NCI-H526 (cell line): ENCODE measurements around the gene GNG2.
"Not testable (repeated sequence)": the region's sequence is repeated elsewhere in the genome, so short reads cannot be mapped to it uniquely, and the experiment has no call there.

Source experiments
- DNase-seq, 2 experiments: peaks; one replicate each; lab custom pipeline; 2025; lab: John Stamatoyannopoulos, UW

GNG2 gene

DNA sequence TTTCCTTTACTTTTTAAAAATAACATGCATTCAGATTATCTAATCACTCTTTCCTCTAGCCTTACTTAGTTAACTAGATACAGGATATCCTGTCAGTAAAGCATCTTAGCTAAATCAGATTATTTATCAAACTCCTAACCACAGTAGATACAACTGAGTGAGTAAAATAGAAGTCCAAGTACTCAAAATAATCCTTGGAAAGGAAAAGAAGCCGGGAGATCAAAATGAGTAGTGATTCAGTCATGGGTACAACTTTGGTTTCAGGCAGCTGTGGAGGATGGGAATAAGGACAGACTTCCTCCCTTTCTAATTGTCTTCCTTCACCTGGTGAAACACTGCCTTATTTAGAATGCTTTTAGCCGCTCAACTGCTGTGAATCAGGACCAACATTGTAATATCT is 29.4 kb downstream of the GNG2 start:
- no peak for DNase-seq

DNA sequence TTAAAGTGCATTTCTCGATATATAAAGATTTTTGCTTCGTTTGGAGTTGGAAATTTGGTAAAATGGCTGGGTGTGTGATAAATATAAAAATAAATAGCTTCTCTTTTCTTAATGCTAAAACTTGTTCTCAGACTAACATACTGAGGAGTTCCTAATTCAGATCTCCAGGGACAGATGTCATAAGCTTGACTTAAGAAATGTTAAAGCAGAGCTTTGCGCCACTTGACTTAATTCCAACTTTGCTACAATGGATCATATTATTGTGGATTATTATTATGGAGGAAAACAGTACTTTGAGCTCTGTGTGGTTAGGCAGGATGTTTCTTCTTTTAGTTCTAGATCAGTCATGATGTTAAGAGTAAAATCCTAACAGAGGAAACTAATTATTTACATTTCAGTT is 33.8 kb downstream of the GNG2 start:
- DNase-seq = no peak

DNA sequence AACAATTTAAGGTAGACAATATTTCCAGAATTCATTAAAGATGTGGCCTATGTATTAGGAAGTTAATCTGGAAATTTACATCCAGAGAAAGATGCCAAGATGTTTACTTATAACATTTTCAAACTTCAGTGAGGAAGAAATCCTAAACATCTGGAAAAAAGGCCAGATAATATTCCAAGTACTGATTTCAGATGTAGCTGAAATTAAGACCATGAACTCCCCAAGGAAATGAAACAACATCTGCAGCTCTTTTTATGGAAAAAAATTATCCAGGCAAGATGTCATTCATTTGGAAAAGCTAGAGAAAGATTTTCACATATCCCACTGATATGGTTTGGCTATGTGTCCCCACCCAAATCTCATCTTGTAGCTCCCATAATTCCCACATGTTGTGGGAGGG is 35.0 kb downstream of the GNG2 start:
- DNase-seq = no peak

DNA sequence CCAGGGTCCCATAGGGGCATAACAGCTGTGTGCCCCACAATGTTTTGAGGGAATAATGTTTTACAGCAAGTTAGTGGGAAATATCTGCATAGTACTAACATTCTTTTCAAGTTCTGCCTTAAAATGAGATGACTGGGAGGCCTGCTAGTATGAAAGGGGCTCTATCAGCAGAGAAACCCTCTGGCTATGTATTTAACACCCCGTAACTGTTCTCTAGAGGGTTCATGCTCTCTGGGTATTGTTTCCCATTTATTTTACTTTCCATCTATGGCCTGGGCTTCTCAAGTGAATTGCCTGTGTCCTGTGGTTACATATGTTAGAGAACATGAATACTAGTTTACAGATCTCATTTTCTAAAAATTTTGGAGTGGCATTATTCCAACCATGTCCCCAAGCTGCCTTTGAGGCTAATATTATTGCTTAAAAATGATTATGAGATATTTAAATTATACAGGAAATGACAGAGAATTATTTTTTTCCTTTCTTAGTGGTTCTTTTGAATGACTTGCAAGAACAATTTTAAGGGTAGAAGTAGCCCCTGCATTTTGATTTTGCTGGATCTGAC is 37.5 kb downstream of the GNG2 start:
- DNase-seq = no peak

DNA sequence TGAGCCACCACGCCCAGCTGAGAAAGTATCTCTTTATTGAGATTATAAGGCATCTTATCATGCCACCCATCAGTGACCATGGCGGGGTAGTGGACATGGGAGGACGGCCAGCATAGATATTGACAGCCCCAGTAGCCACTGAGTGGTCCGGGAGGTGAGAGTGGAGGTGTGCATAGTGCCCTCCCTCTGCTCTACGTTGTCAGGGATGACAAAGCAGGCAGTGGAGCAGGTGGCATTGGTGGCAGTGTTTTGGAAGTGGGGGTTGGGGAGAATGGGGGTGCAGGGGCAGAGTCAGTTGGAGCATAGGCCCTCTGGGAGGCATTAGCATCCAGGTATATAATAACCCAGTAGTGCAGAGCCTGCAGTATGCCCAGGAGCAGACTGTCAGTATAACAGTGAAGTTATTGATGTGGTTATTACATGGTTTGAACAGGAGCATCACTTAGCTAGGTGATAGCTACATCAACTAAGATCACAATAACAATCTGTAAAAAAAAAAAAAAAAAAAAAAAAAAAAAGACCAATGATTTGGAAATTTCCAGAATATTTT is 41.1 kb downstream of the GNG2 start:
- no peak for DNase-seq

DNA sequence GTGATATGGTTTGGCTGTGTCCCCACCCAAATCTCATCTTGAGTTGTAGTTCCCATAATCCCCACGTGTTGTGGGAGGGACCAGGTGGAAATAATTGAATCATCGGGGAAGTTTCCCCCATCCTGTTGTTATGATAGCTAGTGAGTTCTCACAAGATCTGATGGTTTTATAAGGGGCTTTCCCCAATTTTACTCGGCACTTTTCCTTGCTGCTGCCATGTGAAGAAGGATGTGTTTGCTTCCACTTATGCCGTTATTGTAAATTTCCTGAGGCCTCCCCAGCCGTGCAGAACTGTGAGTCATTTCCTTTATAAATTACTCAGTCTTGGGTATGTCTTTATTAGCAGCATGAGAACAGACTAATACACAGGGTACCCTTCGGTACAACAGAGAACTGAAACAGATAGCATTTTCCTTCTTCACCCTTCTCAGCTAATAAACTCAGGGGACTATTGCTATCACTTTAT is 45.3 kb downstream of the GNG2 start:
- DNase-seq = not testable (repeated sequence)

DNA sequence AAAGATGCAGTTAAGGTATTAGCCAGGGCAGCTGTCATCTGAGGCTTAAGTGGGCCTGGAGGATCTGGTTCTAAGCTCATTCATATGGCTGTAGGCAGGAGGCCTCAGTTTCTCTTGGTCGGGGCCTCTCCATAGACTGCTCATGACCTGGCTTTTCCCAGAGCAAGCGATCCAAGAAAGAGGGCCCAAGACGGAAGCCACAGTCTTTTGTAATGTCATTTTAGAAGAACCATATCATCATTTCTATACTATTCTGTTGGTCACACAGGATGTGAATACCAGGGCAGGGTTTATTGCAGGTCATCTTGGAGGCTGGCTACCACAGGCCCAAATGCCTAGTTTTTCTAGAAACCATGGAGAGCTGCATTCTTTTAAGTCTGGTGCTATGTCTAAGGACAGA is 47.7 kb downstream of the GNG2 start:
- DNase-seq = no peak

DNA sequence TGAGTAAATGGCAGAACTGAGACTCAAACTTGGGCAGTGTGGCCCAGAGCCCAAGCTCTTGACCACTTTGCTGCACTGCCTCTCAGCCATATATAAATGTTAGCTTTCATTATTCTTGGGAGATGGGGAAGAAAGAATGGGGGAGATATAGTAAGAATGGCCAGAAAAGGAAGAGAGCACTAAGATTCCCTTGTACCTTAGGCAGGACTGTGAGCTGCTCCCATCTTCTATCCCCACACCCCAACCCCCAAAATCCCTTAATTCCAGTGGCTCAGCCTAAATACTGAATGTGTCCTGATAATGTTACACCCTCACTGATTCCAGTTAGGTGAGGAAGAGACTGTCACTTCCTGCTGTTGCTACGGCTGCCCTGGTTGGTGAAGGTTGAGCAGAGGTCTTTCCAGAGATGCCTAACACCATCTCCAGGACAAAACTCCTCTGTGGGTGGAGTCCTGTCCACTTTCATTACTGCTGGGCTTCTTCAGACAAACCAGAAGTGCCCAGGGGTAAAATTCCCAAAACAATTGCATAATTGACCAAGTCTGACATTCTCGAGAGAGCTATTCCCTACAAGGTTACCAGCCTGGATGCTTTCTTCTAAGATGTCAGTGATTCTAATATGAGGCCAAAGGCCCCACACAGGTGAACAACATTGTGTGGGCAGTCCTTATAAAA is 51.8 kb downstream of the GNG2 start:
- DNase-seq = no peak

DNA sequence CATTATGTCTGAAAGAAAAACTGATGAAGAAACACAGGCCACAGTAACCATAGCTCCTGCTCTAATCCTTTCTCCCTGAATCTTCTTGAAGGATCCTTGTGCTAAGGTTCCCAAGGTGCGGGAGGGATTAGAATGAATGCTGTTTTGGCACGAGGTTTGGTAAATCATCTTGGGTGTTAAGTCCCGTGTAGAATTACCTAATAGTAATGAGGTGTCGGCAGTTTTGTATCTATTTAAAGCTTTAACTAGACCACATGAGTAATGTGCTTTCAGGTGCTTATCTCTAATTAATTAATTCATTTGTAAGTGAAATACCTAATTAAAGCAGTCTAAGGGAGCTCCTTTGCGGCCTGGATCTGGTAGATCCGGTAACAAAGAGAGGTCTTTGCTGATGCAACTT is 53.9 kb downstream of the GNG2 start:
- DNase-seq = no peak

DNA sequence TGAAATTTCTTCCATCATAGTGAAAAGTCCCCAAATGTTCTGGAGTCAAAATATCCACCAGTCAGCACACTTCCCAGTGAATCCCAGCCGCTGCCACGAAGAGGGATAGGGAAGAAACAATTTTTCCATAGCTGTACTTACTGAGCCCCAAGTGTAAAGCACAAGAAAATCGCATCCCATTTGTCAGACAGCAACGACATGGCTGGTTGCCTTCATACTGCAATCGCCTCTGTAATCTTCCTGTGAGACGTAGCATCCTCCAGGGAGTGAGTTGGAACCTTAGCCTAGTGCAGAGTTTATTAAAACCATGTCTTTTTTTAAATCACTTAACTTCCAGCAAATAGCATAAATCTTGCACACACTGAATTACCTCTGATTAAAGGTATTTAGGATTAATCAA is 56.8 kb downstream of the GNG2 start:
- DNase-seq = no peak

DNA sequence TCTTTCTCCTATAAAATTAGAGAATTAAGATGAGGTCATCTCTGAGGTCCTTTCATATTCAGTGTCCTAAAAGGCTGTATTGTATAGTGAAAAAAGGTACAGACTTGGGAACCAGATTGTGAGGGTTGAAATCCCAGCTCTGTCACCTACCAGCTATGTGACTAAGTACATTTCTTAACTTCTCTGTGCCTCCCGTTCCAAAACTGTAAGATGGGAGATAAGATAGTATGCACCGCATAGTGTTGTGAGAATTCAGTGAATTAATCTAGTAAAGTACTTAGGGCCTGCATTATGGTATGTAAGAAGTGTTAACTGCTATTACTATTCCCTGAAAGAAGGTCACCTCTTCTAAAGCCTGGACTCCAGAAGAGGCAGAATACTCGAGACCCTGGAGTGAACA is 60.6 kb downstream of the GNG2 start:
- DNase-seq = no peak

DNA sequence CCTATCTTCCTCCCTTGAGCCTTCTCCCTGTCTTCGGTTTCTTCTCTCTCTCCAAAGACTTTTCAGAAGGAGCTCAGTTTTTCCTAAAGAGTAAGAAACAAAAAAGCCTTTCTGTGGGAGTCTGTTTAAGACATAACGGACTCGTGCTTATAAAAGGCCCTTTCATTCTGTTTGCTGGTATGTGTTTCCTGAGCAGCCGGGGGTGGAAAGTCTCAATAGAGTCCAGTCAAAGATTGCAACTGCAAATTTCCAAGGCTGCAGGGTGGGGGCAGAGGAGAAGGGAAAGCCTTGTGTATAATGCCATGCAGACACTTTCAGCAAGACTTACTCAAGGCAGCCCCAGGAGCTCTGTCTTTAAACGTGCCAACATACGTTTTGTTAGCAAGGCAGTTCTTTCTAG is 62.2 kb downstream of the GNG2 start:
- DNase-seq = no peak

DNA sequence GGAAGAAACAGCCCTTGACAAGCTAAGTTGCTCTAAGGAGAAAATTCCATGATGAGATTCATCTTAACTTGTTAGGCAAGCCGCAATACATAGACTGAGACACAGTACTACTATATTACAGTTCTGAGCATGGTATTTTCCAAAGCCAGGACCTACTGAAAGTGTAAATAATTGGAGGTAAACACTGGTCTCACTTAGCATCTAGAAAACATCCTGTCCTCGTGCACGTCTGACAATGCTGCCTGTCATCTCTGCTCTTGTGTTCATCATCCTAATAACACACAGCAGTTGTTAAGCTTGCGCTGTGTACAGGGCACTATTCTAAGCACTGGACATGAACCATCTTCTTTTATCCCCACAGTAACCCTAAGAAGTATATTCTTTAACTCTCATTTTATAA is 64.2 kb downstream of the GNG2 start:
- no peak for DNase-seq

DNA sequence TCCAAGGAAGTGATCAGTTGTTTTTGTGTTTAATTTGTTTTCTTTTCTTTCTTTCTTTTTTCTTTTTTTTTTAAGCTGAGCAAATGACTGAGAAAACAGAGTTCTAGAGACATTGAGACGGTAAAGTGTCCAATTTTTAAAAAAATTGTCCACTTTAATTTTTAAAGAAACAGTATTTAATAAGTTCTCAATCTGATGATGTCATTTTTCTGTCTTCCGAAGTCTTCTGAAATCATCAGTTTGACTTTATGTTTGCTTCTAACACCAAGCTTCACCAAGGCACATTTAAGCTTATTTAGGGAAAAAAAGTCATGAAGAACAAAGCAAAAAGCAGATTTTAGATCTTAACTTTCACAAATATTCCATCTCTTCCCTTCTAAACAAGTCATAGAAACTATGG is 65.6 kb downstream of the GNG2 start:
- DNase-seq = no peak

DNA sequence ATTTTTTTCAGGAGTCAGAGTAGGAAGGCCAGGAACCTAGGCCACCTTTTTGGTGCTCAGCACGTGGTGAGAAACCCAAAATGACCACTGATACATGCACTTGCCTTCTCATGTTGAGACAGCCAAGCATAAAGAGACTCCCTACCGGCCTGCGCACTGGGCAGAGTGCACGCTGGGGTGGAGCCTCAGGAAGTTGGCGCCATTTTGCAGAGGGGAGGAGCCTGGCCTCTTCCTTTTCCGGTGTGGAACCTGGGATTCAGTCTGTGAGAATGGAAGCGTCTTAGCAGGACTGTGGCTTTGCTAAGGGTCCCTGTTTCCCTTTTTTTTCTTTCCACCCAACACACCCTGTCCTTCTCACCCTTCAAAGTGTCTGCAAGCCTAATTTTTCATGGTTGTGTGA is 66.0 kb downstream of the GNG2 start:
- no peak for DNase-seq

DNA sequence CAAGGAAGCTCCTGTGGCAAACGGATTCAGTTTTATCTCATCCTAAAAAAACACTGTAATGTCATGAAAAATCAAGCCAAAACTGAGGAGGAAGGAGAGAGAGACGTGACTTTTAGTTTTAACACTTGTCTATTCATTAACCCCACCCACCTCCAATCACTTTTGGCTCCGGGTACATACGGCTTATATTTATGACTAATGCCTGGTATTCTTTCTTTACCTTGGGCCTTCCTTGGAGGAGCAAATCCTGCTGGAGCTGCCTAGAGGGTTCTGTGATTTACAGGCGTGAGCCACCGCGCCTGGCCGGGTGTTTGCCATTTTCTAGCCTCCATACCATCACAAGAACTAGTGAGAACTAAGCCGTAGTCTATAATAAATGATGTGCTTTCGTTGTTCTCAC is 68.2 kb downstream of the GNG2 start:
- DNase-seq = no peak

DNA sequence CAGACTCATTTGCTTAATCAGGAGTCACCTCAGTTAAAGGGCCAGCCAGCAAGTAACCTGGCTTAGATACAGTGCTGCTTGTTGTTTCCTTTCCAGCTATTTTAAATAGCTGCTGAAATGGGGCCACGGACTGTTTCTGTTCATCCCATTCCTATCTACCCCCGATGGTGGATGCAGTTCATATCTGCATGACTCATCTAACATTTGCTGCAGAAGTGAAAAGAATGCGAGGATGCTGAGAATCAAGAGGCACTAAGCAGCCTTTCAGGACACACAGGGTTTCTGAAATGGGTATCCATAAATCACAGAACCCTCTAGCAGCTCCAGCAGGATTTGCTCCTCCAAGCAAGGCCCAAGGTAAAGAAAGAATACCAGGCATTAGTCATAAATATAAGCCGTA is 68.8 kb downstream of the GNG2 start:
- DNase-seq = no peak

DNA sequence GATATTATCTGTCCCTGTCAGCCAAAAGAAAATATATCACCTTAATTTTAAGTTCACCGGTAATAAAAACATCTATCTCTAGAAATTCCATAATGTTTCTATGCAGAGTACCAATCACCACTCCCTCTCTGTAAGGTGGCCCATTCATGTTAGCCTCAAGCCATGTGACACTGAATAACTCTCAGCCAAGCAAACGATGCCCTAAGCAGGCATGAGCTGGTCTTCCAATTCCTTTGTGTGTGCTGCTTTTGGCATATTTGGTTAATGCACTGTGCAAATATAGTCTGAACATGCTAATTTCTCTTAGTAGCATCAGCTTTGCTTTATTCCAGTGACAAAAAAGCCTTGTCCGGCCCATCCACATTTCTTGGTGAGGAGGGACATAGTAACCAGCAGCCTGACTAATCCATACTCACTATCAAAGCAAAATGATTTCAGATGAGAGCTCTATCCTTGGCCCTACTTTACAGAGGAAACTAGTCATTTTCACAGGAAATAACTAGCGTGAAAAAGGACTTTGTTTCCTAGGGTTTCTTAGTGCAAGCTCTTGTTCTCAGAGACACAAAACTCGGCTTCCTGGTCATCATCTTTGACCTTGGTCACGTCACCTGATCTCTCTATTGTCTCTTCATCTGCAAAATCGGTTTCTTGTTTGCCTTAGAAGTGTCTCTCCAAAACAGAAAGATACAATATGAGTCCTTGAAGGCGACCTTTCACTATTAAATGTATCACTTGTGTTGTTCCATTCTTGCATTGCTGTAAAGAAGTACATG is 69.7 kb downstream of the GNG2 start:
- DNase-seq = no peak

DNA sequence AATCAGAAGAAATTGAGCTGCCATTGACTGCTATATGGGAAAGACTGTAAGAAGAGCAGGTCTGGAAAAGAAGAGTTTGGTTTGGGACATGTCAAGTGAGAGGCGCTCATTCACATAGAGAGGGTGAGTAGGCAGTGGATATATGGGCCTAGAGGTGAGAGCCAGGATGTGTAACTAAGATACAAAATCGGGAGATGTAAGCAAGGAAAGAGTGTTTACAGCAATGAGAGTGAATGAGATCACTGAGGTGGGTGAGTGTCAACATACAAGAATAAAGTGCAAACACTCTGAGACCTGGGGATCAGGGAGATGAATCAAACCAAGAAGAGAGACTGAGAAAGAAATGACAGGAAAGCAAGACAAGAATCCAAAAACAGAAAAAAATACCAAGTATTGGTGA is 70.9 kb downstream of the GNG2 start:
- DNase-seq = no peak

DNA sequence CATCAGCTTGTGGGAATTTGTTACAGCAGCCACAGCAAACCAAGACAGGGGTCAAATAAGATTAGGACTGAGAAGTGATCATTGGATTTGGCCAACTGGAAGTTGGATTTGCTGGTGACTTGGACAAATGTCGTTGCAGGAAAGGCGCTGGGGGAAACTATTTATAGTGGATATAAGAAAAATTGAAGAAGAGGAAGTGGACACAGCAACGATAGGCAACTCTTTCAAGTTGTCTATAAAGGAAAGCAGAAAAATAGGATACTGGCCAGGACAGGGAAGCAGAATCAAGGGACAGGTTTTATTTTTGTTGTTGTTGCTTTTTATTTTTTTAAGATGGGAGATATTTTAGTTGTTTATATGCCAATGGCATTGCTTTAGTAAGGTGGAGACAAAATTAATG is 72.8 kb downstream of the GNG2 start:
- no peak for DNase-seq

DNA sequence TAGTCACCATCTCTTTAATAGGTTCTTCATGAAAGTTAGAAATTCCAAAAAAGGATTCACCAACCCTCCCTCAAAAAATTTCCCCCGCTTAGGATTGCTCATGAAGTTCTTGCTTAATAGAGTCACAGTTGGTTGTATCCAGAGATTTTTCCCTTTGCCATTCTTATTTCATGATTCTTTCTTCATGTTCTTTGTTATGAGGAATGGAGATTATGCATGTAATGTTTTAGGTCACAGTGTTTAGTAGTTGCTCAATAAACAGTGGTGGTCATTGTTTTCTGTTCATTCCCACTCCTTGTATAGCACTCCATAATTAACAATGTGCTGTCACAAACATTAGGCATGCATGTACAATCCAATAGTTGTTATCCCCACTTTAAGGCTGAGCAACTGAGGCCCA is 77.7 kb downstream of the GNG2 start:
- DNase-seq = no peak

DNA sequence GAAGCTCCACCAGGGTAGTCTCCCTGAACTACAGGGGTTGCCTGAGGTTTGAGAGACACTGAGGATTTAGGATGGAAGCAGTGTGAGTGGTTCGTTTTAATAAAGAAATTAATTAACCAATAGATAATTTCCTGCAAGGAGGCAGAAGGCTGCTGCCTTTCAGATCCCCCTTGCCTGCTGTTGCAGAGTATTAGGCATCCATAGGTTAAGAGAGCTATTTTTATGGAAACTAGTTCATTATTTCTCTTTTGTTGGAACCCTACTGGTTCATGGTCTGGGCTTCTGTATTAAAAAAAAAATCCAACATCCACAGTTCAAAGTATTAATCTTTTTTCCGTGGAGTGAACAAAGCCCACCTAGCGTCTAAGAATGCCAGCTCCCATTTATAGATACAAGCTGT is 78.4 kb downstream of the GNG2 start:
- no peak for DNase-seq

DNA sequence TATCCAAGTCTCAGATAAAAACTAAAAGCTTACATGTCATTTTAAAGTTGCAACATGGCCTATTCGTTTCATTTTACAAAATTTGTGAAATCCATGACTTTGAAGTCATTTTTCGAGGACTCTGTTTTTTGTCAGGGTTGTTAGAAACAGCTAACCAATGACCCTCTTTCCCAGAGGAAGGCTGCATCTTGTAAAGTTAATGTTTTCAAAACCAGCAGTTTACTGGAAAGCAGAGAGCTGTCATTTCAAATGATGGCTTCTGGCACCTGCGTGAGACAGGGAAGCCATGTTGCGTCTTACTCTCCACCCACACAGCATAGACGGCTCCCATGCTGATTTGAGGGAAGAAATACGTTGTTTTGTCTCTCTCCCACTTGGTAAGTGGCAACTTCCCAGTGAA is 78.8 kb downstream of the GNG2 start:
- no peak for DNase-seq
